Thyroid gland (tissue), 4 donors: ENCODE data around the gene BRMS1. TPM values are rescaled to one million over a fixed set of nuclear protein-coding genes. Genes with fewer than 3 reads are reported as not detected.
A peak's percentile ranks its signal among the peaks of the same experiment; 100 is the strongest.
"Not testable (repeated sequence)": the region's sequence is repeated elsewhere in the genome, so short reads cannot be mapped to it uniquely, and the experiment has no call there.

ENCODE experiments used
- DNase-seq, 2 donors: peaks; one replicate each; pipeline ENCODE4 v3.0.0-alpha.2; 2019
- H3K27ac ChIP-seq, 3 donors: fragments of 200-600 bp; sonication (generic); 1 replicate in 2 of 3; 2 replicates in 1 of 3; pipeline ENCODE4 v1.5.1; 2016 to 2019; ENCODE audit warnings: mild to moderate bottlenecking in 1 of 3, moderate library complexity in 1 of 3
- H3K27me3 ChIP-seq: fragments of 200-600 bp; sonication (generic); one replicate; pipeline ENCODE4 v1.5.1; 2019
- H3K36me3 ChIP-seq, 2 donors: fragments of 200-600 bp; sonication (generic); one replicate each; pipeline ENCODE4 v1.5.1; 2016 to 2019
- H3K4me1 ChIP-seq, 2 donors: fragments of 200-600 bp; sonication (generic); one replicate each; pipeline ENCODE4 v1.5.1; 2017 to 2019
- H3K4me3 ChIP-seq, 3 donors: fragments of 200-600 bp; sonication (generic); replicated peaks in 1 of 3; 1 replicate in 2 of 3; 2 replicates in 1 of 3; pipeline ENCODE4 v1.5.1; 2016; ENCODE audit warnings: mild to moderate bottlenecking in 1 of 3
- H3K9me3 ChIP-seq: fragments of 200-600 bp; sonication (generic); one replicate; pipeline ENCODE4 v1.5.1; 2017
- POLR2A ChIP-seq, 2 donors: fragments of 450-650 bp; IDR thresholded peaks; one replicate each; pipeline ENCODE4 v1.6.1; 2017; ENCODE audit warnings: antibody characterized with exemption in 2 of 2, mild to moderate bottlenecking in 2 of 2, moderate library complexity in 1 of 2
- WGBS, 2 donors: methylation state at CpG; one replicate each; pipeline ENCODE4 v1.1.5; 2017; 5-methylcytosine and 5-hydroxymethylcytosine counted together
- intact Hi-C: fragments of 100-400 bp; cut with DNase I; formaldehyde crosslinking; loops from one replicate; pipeline ENCODE4 v1.15.1; 2023
- total RNA-seq, 4 donors: library from RNA; depleted of rRNA; stranded (reverse); fragments of >200 nt; gene quantifications; one replicate each; pipeline ENCODE4 v1.2.3, GENCODE V29; 2016
- TF ChIP-seq, protein P1 (sequence below), 6 experiments: fragments of 200-600 bp in 3 of 6; fragments of 450-650 bp in 3 of 6; sonication (generic) in 3 of 6; IDR thresholded peaks; one replicate each; pipeline ENCODE4 v1.5.1; 2016 to 2019; ENCODE audit warnings: antibody characterized with exemption in 6 of 6, mild to moderate bottlenecking in 2 of 6, inconsistent platforms in 1 of 6, moderate library complexity in 1 of 6

Gene BRMS1
- total RNA-seq, 4 donors from 2014 or later, result 41.4 to 64.4 (median 53.8) TPM

DNA sequence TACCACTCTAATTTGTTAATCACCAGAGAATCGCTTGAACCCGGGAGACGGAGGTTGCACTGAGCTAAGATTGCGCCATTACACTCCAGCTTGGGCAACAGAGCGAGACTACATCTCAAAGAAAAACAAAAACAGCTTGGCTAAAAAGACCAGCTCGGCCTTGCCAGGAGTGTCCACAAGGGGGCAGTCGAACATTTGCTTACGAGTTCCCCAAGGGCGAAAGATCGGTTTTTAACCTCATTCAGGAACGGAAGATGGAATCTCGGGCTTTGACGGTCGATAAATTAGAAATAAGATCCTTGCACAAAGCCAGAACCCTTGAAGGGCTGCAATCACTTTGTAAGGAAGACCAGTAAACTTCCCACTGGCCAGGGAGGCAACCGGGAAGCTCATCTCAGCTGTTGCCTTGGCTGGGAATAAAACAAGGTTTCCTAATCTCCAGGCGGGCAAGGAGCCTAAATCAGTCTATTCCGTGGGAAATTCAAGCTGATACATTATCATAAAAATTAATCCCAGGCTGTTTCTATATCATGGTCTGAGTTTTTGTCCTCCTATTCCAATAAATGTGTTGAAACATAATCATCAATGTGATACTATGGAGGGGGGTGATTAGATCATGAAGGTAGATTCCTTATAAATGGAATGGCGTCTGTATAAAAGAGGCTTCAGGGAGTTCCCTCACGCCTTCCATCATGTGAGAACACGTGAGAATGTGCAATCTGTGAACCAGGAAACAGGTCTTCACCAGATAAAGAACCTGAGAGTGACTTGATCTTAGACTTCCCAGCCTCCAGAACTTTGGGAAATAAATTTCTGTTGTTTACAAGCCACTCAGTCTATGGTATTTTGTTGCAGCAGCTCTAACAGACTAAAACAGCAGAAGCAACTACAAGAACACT, 41.5 kb upstream of the BRMS1 start:
- 16 to 18% methylated on average over 20 of the region's 20 CpGs for WGBS, 2 donors

DNA sequence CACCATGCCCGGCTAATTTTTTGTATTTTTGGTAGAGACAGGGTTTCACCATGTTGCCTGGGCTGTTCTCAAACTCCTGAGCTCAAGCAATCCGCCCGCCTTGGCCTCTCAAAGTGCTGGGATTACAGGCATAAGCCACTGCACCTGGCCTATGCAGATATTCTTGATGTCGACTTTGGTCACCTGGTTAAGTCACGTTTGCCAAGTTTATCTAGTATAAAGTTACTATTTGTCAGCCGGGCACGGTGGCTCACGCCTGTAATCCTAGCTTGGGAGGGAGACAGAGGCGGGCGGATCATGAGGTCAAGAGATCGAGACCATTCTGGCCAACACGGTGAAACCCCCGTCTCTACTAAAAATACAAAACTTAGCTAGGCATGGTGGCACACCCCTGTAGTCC, 39.4 kb upstream of the BRMS1 start:
- H3K4me3 ChIP-seq, H3K27me3 ChIP-seq, H3K27ac ChIP-seq, H3K9me3 ChIP-seq, intact Hi-C loops, DNase-seq, H3K36me3 ChIP-seq, H3K4me1 ChIP-seq: not testable (repeated sequence)
- 85 to 88% methylated on average over 13 of the region's 13 CpGs for WGBS, 2 donors

More for the DNA sequence above, 41.5 kb upstream of the BRMS1 start:
- no peaks in the 10 kb centered on the region for H3K9me3 ChIP-seq
- no peak overlapping the region for H3K4me3 ChIP-seq
- intact Hi-C loops, result no loop called here
- peak; percentile 91 to 93 for DNase-seq
- TF ChIP-seq, protein P1, sequence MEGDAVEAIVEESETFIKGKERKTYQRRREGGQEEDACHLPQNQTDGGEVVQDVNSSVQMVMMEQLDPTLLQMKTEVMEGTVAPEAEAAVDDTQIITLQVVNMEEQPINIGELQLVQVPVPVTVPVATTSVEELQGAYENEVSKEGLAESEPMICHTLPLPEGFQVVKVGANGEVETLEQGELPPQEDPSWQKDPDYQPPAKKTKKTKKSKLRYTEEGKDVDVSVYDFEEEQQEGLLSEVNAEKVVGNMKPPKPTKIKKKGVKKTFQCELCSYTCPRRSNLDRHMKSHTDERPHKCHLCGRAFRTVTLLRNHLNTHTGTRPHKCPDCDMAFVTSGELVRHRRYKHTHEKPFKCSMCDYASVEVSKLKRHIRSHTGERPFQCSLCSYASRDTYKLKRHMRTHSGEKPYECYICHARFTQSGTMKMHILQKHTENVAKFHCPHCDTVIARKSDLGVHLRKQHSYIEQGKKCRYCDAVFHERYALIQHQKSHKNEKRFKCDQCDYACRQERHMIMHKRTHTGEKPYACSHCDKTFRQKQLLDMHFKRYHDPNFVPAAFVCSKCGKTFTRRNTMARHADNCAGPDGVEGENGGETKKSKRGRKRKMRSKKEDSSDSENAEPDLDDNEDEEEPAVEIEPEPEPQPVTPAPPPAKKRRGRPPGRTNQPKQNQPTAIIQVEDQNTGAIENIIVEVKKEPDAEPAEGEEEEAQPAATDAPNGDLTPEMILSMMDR (IDR thresholded peaks at IDR 0.05), result peak; percentile 79 to 97 (median 87)
- TF ChIP-seq POLR2A (IDR thresholded peaks at IDR 0.05), result no peak
- H3K4me1 ChIP-seq, result peaks cover 0 to 7% of the 10 kb centered on the region in 2 donors
- no peak overlapping the region for H3K27ac ChIP-seq
- no peaks in the 10 kb centered on the region for H3K27me3 ChIP-seq
- H3K36me3 ChIP-seq, result no peaks in the 10 kb centered on the region

DNA sequence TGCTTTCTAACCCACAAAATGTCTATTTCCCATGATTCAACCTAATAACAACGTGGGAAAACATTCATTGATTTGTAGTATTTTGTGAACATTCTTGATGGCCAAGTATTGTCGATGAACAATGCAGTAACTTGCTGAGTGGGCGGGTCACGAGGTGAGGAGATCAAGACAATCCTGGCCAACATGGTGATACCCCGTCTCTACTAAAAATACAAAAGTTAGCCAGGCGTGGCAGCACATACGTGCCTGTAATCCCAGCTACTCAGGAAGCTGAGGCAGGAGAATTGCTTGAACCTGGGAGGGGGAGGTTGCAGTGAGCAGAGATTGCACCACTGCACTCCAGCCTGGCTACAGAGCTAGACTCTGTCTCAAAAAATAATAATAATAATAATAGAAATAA, 35.4 kb upstream of the BRMS1 start:
- H3K9me3 ChIP-seq, H3K4me3 ChIP-seq, H3K4me1 ChIP-seq, H3K36me3 ChIP-seq, intact Hi-C loops, H3K27ac ChIP-seq, H3K27me3 ChIP-seq: not testable (repeated sequence)
- DNase-seq, result peak; percentile 55 to 63
- WGBS, 2 donors, result 10% methylated on average over 7 of the region's 7 CpGs

DNA sequence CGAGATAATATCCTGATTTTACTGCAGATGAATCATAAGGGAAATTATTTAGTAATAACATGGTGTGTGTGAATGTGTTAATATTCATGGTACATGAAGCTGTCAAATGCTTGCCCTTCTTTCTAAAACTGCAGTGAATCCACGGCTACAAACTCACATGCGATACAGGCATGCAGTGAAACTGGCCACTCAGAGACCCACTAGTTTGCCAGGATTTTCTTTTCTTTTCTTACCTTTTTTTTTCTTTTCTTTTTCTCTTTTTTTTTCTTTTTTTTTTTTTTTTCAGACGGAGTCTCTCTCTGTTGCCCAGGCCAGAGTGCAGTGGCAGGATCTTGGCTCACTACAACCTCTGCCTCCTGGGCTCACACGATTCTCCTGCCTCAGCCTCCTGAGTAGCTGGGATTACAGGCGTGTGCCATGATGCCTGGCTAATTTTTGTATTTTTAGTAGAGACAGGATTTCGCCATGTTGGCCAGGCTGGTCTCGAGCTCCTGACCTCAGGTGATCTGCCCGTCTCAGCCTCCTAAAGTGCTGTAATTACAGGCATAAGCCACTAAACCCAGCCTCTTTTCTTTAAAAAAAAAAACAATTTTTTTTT, 28.9 kb upstream of the BRMS1 start:
- DNase-seq, H3K36me3 ChIP-seq, H3K9me3 ChIP-seq, H3K4me3 ChIP-seq, H3K4me1 ChIP-seq, H3K27me3 ChIP-seq, H3K27ac ChIP-seq, intact Hi-C loops: not testable (repeated sequence)
- 79 to 87% methylated on average over 9 of the region's 9 CpGs for WGBS, 2 donors

DNA sequence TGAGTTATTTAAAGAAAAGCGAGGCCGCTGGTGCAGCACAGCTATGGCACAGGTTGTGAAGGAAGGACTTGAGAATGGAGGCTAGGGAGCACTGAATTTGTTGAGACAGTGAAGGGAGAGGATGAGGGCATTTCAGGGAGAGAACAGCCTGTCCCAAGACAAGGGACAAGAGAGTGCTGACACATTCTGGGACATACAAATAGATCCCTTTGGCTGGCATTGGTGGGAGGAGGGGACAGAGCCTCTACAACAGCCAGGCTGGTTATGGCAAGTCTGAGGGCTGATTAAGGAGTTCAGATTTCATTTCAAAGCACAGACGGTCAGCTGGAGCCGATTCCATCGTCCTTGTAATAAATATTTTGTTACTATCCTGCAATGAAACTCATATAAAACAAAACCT, 28.4 kb upstream of the BRMS1 start:
- Histone ChIP-seq H3K27me3 (no peaks in the 10 kb centered on the region), H3K4me3 (no peak overlapping the region), H3K4me1 (peaks cover 6 to 8% of the 10 kb centered on the region in 2 donors), H3K36me3 (no peaks in the 10 kb centered on the region), H3K27ac (no peak overlapping the region), H3K9me3 (no peaks in the 10 kb centered on the region)
- intact Hi-C loops, result no loop called here
- peak; percentile 16 to 26 for DNase-seq
- TF ChIP-seq POLR2A (IDR thresholded peaks at IDR 0.05), result no peak
- TF ChIP-seq, protein P1 (IDR thresholded peaks at IDR 0.05), result no peak
- 68 to 74% methylated on average over 5 of the region's 5 CpGs for WGBS, 2 donors

DNA sequence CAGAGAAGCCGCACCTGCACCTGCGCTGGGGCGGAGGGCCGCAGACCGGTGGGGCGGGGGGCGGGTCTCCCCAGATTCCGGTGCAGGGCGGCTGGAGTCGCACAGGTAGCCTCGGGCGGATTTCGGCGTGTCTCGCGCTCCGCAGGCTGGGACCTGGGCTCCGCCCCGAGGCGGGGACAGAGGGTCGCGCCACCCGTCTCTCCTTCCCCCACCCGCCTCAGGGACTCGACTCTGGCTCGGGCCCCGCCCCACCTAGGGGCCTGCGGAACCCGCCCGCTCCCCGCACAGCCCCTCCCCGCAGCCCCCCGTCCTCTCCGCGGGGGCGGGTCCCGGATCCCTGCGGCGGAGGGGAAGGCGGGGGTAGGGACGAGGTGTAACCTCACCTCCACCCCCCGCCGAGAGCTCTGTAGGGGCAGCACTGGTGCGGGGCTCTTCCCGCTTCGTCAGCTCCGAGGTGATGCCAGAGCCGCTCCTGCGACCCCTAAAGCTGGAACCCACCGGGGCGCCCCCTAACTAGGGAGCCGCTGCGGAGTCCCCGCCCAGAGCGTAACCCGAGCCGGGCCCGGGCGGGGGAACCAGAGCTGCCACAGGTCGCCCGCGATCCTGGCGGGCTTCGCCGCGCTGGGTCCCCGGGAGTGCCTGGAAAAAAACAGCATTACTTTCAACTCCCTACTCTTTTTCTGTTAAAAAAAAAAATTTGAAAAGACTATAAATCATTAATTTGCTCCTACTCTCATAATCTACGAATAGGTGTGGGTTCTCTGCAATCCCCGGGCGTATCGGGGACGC, 26.9 kb upstream of the BRMS1 start, which contains the start of gene SLC29A2:
Gene SLC29A2 (minus strand): TSS at position 134 of the 789 bp plus-strand sequence. CDS start 169 bp downstream, outside the sequence.
- intact Hi-C loops, result no loop called here
- 0 to 3% methylated on average over 21 to 23 of the region's 72 CpGs for WGBS, 2 donors
- Histone ChIP-seq H3K9me3 (no peaks in the 10 kb centered on the region), H3K36me3 (no peaks in the 10 kb centered on the region), H3K4me3 (peak within 1 kb of the TSS; percentile 51 to 82 (median 72)), H3K27me3 (no peaks in the 10 kb centered on the region), H3K4me1 (peaks cover 6 to 8% of the 10 kb centered on the region in 2 donors), H3K27ac (peak within 1 kb of the TSS; percentile 48 to 90 (median 74))
- DNase-seq, result peak; percentile 93
- TF ChIP-seq POLR2A (IDR thresholded peaks at IDR 0.05), result peak in 1 of 2 donors; percentile 45
- TF ChIP-seq, protein P1 (IDR thresholded peaks at IDR 0.05), result peak in 1 of 6 experiments; percentile 2
